ENCODE measurements around the gene EMP3.

- TF ChIP-seq CTCF (IDR thresholded peaks at IDR 0.05) (no peak), POLR2AphosphoS5 (IDR thresholded peaks at IDR 0.05; ENCODE audit: low read depth, low read length) (no peak), REST (IDR thresholded peaks at IDR 0.05; ENCODE audit: insufficient read depth in 1 of 2, low read depth in 2 of 2, low read length in 1 of 2) (no peak)
These were observed 47.6 kb downstream of the EMP3 start for GRCh38 chr19:48372904-48373303.
